GM19395 (cell line): ENCODE measurements around the gene GPR39.
"Not testable (repeated sequence)": the region's sequence is repeated elsewhere in the genome, so short reads cannot be mapped to it uniquely, and the experiment has no call there.

Source experiments
- ATAC-seq: cut with Tn5 transposase; IDR thresholded peaks from one replicate; pipeline ENCODE4 v1.9.1; 2021; ENCODE audit warnings: mild to moderate bottlenecking, moderate library complexity; ENCODE audit not compliant: unreplicated experiment

The GPR39 gene

DNA sequence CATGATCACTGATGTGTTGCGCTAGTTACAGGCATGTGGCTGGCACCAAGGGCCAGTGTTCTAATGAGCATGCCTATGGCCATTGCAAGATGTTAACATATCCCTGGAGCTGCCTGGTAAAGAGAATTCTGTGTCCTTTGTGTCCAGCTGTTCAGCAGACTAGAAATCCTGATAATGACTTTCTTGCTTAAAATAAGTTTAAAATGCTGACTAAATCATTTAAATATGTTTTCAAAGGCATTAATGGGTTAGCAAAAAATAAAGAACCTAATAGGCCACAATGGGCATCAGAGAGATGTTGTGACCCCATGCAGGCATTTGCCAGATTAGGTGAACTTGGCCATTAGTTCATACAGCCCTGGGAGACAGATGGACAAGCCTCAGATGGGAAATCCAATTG is 67.5 kb downstream of the GPR39 start:
- ATAC-seq = no peak

DNA sequence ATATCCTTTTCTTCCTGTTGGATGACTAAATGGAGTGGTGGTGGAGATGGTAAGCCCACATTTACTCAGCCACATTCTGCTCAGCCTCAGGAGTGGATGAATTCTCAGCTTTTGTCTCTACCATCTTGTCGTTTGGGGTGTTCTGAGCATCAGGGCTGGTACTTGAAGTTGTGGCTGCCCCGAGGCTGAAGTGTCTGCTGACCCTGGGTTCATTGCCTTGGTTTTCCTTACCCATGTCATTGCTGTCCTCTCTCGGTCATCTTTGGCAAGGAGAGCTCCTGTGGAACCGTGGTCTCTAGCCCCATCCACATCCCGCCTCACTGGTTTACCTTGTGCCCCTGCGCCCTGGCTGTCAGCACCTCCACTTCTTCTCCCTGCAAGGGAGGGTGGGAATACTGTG is 71.9 kb downstream of the GPR39 start:
- no peak for ATAC-seq

DNA sequence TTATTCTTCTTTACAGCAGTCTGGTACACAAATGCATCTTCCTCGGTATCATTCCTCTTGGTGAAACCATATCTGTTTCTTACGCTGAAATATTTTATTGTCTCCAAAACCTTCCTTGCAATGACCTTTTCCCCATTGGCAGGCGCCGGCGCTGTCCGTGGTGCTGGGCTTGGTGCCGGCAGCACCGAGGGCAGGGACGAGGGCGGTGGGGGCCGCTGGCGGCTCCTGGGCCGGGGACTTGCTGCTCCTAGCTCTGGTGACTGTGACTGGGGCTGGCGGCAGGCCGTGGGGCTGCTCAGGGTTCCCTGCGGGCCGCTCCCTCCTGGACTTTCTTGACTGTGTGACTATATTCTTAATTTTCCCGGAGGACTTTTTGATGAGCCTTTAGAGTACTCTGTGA is 72.5 kb downstream of the GPR39 start:
- no peak for ATAC-seq

DNA sequence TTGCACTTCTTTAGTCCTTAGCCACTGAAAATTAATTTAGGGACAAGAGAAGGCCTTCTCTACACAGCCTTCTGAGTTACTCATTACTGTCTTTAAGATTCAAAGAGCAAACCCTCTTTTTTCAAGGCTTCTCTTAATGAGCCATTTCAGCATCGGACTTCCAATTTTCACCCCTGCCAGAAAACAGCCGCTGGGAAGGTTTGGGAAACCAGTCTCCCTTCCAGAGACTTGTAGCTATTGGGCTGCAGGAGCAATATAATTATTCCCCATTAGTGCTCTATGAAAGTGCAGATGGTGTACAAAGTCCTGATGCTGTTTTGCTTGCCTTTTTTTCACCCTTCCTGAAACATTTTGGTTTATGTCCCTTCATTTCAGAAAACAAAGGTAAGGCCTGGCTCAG is 79.3 kb downstream of the GPR39 start:
- no peak for ATAC-seq

DNA sequence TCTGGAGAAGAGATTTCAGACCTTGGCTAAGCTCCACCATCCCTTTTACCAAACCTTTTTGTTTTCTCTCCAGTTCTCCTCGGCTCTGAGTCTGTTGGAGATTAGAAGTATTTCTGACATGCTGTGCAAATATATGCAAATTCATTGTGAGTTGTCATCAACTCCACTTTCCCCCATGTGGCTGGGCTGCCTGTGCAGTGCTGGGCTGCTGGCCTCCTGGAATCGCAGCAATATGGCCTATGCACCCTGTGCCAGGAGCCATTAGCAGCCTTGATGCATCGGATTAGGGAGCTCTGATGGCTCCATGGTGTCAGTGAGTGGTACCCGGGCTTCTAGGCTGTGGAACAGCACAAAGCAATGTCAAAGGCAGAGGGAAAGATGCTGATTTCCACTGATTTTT is 80.0 kb downstream of the GPR39 start:
- no peak for ATAC-seq

DNA sequence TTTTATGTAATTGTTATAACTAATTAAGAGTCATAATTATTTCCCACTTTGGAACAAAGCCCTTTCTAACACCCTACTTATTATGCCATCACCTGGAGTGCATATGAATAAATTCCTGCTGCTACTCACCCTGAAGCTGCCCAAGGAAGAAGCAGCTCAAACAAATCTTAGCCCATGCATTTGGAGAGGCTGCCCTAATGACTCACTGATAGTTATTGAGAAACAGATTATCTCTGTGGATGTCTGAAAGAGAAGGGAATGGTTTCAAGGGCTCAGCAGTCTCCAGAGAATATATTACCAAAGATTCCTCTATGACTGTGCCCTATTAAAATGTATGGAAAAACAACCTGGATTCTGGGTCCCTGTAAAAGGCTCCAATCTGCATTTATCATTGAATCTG is 81.0 kb downstream of the GPR39 start:
- ATAC-seq = no peak

DNA sequence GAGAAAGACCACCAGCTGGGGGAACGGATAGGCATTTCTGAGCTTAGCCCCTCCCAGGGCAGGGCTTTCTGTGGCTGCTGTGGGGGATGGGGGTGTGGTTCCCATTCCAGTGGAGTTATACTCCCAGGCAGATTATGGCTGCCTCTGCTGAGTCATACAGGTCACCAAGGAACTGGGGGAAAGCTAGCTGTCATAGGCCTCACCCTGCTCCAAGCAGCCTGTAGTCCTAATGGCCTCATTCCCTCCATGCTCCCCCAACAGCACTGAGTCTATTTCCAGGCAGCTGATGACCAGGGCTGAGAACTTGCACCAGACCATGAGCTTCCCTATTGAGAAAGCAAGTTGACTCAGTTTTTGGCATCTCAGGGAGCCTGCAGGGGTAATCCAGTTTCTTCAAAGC is 87.1 kb downstream of the GPR39 start:
- no peak for ATAC-seq

DNA sequence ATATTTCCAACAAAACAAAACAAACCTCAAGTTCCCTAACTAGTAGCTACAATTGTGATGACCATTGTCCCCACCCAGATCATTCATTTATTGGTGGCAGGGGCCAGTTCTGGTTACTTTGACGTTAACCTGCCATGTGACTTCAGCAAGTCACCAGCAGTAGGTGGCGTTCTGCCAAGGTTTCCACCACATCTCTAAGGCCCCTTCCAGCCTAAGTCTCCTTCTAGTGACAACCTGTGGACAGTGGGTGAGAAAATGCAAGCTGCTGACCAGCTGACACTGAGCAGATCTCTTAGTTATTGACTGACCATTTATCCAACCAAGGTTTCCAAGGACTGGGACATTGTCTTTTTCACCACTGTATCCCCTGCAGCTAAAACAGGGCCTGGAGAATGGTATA is 98.4 kb downstream of the GPR39 start:
- ATAC-seq = no peak

DNA sequence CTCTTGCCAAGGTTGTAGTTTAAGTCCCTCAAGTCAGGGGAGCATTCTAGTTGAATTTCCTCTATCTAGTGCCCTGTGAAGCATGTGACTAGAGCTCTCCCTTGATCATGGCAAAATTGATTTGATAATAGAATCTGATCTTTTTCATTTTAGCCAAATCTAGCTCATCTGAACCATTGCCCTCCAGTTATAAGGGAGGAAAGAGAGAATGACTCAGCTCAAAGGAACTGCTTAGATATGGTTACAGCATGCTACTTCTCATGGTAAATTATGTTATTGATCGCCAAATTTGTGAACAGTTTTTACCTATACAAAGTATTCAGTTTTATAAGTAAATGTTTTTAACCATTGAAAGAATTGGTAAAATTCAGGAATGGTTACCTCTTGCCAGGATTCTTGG is 100.8 kb downstream of the GPR39 start:
- no peak for ATAC-seq

DNA sequence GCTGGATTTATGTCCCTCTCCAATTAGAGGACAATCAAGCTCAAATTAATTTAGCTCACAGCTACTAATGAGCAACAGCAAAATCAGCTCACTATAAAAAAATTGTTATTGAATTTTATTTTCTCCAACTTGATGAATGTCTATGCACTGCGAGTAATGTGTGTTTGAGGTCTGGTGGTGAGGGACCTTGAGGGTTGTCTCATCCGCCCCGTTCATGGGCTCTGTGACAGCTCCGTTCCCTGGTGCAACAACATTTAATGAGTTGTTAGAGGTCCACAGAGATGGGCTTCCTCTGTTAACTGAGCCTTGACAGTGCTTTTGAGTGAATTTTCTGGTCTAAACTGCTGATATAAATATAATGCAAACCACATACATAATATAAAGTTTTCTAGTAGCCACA is 101.7 kb downstream of the GPR39 start:
- no peak for ATAC-seq

DNA sequence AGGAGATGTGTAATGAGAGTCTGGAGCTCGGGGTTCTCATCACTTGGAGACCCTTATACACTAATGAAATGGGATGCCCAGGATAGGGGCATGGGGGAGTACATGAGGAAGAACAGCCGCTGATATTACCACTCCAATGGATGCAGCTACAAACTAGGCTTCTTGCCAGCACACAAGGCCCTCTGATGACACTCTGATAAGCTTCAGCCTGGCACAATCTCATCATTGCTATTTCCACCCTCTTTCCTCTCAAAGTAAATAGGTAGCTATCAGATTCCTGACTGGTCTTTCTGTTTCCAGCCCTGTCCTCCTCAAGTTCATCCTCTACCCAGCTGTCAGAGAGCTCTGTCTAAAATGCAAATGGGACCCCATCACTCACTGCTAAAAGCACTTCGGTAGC is 103.0 kb downstream of the GPR39 start:
- no peak for ATAC-seq

DNA sequence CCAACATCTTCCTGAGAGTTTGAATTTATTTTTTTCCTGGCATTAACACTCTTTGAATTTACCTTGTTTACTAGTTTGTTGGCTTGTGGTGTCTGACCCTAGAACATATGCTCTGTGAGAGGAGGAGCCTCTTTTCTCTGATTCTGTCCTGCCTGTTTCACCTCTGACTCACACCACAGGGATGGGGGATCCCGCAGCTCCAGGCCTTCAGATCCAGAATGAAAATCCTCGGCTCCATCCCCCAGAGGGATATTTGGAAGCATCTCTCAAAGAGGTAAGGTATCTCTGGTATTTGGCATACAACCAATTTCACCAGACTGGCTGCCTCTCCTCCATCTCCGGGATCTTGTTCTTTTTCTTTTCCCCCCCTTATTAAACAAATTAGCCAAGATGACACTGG is 104.7 kb downstream of the GPR39 start:
- no peak for ATAC-seq

DNA sequence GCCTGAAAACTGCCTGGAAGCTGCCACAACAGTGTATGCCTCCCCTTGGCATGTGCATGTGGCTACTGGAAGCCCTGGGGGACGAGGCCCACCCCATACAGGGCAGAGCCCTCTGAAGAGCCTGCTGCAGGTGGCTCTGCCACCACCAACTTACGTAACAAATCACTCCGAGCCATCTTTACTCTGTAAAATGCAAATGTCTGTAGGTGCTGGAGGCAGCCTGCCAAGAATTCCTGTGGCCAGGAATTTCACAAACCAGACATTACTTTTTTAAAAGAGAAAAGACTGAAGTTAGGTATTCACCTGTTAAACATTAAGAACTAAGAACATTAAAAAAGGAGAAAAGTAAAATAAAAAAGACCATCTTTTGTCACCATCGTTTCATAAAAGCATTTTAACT is 106.3 kb downstream of the GPR39 start:
- no peak for ATAC-seq

DNA sequence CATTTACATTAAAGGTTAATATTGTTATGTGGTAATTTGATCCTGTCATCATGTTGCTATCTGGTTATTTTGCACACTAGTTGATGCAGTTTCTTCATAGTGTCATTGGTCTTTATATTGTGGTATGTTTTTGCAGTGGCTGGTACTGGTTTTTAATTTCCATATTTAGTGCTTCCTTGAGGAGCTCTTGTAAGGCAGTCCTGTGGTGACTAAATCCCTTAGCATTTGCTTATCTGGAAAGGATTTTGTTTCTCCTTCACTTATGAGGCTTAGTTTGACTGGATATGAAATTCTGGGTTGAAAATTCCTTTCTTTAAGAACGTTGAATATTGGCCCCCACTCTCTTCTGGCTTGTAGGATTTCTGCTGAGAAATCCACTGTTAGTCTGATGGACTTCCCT is 120.5 kb downstream of the GPR39 start:
- ATAC-seq = not testable (repeated sequence)

DNA sequence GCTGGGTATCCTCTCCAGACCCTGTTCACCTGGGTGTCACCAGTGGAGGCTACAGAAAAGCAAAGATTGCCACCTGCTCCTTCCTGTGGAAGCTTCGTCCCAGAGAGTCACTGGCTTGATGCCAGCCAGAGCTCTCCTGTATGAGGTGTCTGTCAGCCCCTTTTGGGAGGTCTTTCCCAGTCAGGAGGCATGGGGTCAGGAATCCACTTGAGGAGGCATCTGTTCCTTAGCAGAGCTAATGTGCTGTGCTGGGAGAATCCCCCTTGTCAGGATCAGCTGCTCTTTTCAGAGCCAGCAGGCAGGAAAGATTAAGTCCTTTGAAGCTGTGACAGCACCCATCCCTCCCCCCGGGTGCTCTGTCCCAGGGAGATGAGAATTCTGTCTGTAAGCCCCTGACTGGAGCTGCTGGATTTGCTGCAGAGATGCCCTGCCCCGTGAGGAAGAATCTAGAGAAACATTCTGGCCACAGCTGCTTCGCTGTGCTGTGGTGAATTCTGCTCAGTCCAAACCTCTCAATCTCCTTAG is 121.8 kb downstream of the GPR39 start:
- ATAC-seq = no peak

DNA sequence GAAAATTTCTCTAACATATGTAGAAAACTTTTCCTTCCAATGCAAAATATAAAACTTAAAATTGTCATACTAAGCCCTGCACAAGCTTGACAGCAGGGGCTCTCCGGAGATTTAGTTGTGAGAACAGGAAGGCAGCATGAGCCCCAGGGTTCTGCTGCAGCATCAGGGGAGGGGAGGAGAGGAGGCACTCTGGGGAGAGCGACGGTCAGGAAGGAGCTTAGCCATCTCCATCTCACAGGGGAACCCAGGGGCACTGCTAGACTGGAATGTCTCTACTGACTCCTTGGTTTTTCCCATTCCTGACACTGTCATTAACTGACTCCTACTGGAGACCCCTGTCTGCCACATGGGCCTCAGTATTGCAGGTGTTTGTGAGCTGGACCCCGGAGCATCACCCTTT is 123.6 kb downstream of the GPR39 start:
- no peak for ATAC-seq

DNA sequence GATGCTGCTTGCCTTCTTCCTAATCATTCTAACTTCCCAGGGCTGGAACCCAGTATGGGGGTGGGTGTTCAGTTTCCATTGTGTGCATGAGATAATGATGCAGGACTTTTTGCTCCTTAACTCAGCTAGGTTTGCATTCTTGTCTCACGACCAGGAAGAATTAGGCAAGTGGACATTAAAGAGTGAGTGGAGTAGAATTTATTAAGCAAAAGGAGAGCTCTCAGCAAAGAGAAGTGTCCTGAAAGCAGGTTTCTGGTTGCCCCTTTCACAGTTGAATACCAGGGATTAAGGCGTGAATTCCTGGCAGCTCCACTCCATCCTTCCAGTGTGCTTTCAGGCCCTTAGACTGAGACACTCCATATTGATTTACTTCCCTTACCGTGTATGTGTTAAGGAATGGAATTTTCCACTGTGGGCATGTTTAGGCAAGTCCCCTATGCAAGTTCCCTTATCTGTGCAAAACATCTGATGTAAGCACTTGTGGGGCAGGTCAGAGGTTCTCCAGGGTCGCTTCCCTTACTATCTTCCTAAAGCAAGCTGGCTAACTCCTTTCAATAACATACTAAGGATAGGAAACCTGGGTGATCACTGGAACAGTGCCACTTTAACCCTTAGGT is 126.5 kb downstream of the GPR39 start:
- no peak for ATAC-seq

DNA sequence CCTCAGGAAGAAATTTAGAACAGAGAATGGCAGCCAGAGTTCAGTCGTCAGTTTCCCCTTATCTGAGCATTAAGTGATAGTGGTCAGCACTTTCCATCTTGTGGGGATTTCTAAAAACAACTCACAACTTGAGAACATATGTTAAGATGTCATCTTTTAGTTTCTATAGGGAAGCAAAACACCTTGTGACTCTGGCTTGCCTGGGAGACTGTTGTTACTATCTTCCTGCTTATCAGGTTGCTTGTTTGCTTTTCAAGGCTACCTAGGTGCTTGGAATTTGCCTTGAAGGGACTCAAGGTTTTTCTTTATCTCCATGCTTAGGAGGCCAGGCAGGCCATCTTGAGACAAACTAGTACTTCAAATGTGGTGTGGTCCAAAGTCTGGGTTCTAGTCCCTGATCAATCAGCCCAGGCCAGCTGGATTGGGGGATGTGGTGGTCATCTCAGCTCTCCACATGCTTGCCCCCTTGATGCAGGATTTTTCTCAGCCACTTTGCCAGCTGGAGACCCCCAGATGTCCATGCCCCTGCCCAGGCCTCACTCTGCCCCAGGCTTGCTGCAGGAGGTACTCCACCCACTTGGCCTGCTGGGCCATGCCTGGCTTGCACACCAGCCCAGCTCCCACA is 127.5 kb downstream of the GPR39 start:
- ATAC-seq = no peak

DNA sequence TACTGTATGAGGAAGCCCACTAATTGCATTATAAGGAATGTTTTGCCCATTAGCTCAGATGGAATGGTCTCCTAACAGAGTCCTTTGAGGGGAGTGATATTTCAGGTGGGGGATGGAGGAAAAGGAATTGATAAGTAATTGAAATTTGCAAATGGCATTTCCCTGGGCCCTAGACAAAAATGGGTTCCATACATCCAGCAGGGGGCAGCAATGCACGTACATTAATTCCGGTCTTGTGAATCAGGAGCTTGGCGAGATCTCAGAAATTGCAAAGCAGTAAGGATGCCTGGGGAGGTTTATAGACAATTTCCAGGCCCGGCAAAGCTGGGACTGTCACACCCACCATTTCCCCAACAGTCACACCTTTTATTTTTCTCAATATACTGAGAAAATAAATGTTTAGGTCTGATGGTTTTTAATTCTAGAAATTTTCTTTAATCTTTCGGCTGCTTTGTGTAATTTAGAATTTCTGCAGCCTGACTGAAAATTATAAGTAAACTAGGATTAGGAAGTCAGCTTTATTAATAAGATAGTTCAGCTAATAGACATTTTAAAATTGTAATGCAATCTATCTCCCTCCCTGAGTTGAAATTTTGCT is 130.6 kb downstream of the GPR39 start:
- ATAC-seq = peak; percentile 71

DNA sequence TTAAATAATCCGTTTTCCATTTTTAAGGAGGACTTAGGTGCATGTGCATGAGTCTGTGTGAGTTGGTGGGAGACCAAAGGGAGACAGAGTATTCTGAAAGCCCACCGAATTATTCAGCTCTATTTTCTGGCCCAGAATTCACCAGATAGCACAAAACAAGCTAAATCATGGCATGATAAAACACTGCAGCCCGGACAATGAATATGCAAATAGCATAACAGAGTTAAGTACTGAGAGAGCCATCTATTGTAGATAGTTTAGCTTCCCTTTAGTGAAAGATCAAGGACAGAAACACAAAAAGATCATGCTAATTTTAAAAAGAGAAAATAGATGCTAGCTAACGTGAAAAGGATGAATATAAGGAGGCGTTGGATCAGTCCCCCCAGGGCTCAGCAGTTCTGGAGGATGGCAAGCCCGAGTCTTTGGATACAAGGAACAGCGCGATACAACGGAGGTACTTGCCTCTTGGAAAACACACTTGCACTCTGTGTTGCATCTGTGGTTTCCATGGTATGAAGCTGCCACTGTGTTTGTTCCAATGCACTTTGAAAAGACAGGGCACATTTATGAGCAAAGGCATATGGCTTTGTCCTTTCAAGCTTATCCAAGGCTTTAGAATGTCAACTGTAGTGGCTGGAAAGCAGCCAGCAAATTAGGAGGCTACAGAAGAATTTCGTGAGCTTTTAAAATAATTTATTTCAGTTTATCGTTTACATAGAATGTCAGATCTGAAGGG is 133.5 kb downstream of the GPR39 start:
- no peak for ATAC-seq

DNA sequence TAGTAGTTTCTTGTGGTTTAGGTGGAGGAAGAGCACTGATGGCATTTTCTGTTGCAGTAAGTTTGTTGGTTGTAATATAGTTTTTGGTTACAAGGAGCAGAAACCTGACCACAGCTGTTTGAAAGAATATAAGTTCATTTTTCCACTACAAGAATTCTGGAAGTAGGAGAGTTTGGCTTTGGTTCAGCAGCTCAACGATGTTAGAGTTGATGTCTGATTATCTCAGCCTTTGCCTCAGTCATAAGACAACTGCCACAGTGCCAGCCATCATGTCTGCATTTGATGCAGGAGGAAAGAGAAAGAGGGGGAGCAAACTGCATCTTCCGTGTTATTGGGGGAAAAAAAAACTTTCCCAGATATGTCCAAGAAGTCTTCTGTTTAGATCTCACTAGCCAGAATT is 134.3 kb downstream of the GPR39 start:
- no peak for ATAC-seq

DNA sequence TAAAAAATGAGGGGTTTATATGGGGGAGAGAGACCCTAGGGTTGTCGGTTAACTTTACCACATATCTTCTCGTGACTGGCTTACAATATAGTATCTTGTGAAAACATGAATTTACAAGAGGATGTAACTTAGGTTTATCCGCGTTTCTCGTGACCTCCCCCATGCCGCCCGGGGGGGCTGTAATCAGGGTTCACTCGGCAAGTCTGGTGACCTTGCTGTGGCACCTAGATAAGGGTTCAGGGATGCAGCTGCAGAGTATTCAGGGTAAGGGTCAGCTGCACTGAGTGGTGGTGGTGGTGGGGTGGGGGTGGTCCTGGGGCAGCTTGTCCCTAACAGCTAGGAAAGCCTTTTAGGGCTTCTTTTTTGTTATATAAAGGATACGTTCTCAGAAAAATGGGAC is 141.1 kb downstream of the GPR39 start:
- ATAC-seq = no peak
